GM12878 (cell line): ENCODE measurements around the gene SBF2. TPM values are rescaled to one million over a fixed set of nuclear protein-coding genes. Genes with fewer than 3 reads are reported as not detected.

Experiments
- ATAC-seq: fragments of 200-7000 bp; cut with Tn5 transposase; 3 replicates; pipeline ENCODE4 v1.9.1; 2020; ENCODE audit warnings: mild to moderate bottlenecking, moderate library complexity
- BruUV-seq: library from RNA; stranded (reverse); fragments of 400-500 nt; replicated peaks from 2 replicates; lab custom pipeline; 2021; lab: Mats Ljungman, UMichigan
- CTCF ChIA-PET: fragments of 300-600 bp; sonication (Branson Sonifier 250); formaldehyde crosslinking; extraction: SDS; loops from one replicate; lab custom pipeline; 2021; ENCODE audit warnings: inconsistent platforms; lab: Yijun Ruan, JAX
- POLR2A ChIA-PET: fragments of 350-600 bp; formaldehyde crosslinking; extraction: SDS; loops from one replicate; lab custom pipeline; 2021; ENCODE audit warnings: inconsistent platforms; lab: Charles Lee
- RAD21 ChIA-PET: fragments of 300-600 bp; sonication (Branson Sonifier 250); formaldehyde crosslinking; loops from one replicate; lab custom pipeline; 2023; ENCODE audit warnings: antibody characterized with exemption; ENCODE audit not compliant: unreplicated experiment; lab: Charles Lee
- SMC1A ChIA-PET: fragments of 300-600 bp; sonication (Branson Sonifier 250); formaldehyde crosslinking; loops from one replicate; lab custom pipeline; 2023; ENCODE audit not compliant: unreplicated experiment, uncharacterized antibody; lab: Charles Lee
- DNase-seq: peaks from one replicate; pipeline ENCODE4 v3.0.0-alpha.2; 2011; ENCODE audit warnings: low read depth, low spot score
- FAIRE-seq: peaks from 3 replicates; lab custom pipeline; 2011; peaks lifted over from hg19 to GRCh38; lab: Jason Lieb, UNC
- H2AFZ ChIP-seq: 2 replicates; pipeline ENCODE4 v1.6.0; 2011; ENCODE audit warnings: low read depth, low read length, control low read depth; ENCODE audit not compliant: control insufficient read depth
- H3K27ac ChIP-seq: 2 replicates; pipeline ENCODE4 v1.5.1; 2011; ENCODE audit warnings: control low read depth; ENCODE audit not compliant: control insufficient read depth, insufficient read depth
- H3K27me3 ChIP-seq, 2 experiments: replicated peaks in 1 of 2; 2 replicates each; pipeline versions ENCODE4 v1.6.0 to v1.6.1; 2011; ENCODE audit warnings: low read length in 1 of 2; ENCODE audit not compliant: control insufficient read depth in 2 of 2, insufficient read depth in 2 of 2
- H3K36me3 ChIP-seq, 2 experiments: 2 replicates each; pipeline ENCODE4 v1.5.1; 2011; ENCODE audit warnings: low read length in 1 of 2; ENCODE audit not compliant: control insufficient read depth in 2 of 2, insufficient read depth in 2 of 2
- H3K4me1 ChIP-seq: 2 replicates; pipeline ENCODE4 v1.6.1; 2011; ENCODE audit warnings: mild to moderate bottlenecking, low read length, moderate library complexity, mixed read lengths; ENCODE audit not compliant: control insufficient read depth, insufficient read depth
- H3K4me2 ChIP-seq: 2 replicates; pipeline ENCODE4 v1.6.0; 2011; ENCODE audit warnings: control low read depth; ENCODE audit not compliant: control insufficient read depth, insufficient read depth
- H3K4me3 ChIP-seq: fragments of 200-600 bp; sonication (generic); 2 replicates; pipeline ENCODE4 v1.5.1; 2016
- H3K79me2 ChIP-seq: 2 replicates; pipeline ENCODE4 v1.6.0; 2011; ENCODE audit warnings: low read length; ENCODE audit not compliant: control insufficient read depth, insufficient read depth
- H3K9ac ChIP-seq: 2 replicates; pipeline ENCODE4 v1.8.0; 2011; ENCODE audit warnings: low read length, control low read depth, mixed read lengths; ENCODE audit not compliant: control insufficient read depth, insufficient read depth
- H3K9me3 ChIP-seq: replicated peaks from 3 replicates; pipeline ENCODE4 v1.5.1; 2011; ENCODE audit warnings: mild to moderate bottlenecking, low read length; ENCODE audit not compliant: control insufficient read depth, insufficient read depth
- H4K20me1 ChIP-seq: 2 replicates; pipeline ENCODE4 v1.6.0; 2011; ENCODE audit not compliant: control insufficient read depth, insufficient read depth
- ATF3 ChIP-seq: IDR thresholded peaks from 2 replicates; pipeline ENCODE4 v1.6.1; 2011; ENCODE audit warnings: low read depth, mild to moderate bottlenecking, low read length, moderate library complexity, borderline replicate concordance; ENCODE audit errors: extremely low read depth
- BCL11A ChIP-seq: IDR thresholded peaks from 2 replicates; pipeline ENCODE4 v1.6.1; 2011; ENCODE audit warnings: low read depth, low read length
- CEBPB ChIP-seq, 2 experiments: fragments of 150-350 bp in 1 of 2; IDR thresholded peaks; 2 replicates each; pipeline ENCODE4 v1.6.1; 2012 to 2014; ENCODE audit warnings: low read depth in 2 of 2, low read length in 2 of 2, borderline replicate concordance in 1 of 2, inconsistent platforms in 1 of 2
- ESRRA ChIP-seq: IDR thresholded peaks from 2 replicates; pipeline ENCODE4 v1.6.1; 2012; ENCODE audit warnings: mild to moderate bottlenecking, low read length, improper control_type of control experiment
- FOXM1 ChIP-seq: IDR thresholded peaks from 2 replicates; pipeline ENCODE4 v1.6.1; 2012; ENCODE audit warnings: low read depth, mild to moderate bottlenecking, inconsistent platforms, low read length, moderate library complexity
- IRF4 ChIP-seq: IDR thresholded peaks from 2 replicates; pipeline ENCODE4 v1.6.1; 2011; ENCODE audit warnings: low read depth, low read length
- JUNB ChIP-seq: IDR thresholded peaks from 2 replicates; pipeline ENCODE4 v1.6.1; 2016; ENCODE audit warnings: antibody characterized with exemption, mild to moderate bottlenecking
- KLF5 ChIP-seq: fragments of 450-650 bp; IDR thresholded peaks from 2 replicates; pipeline ENCODE4 v1.6.1; 2014; ENCODE audit warnings: mild to moderate bottlenecking; ENCODE audit not compliant: partially characterized antibody
- MEF2A ChIP-seq: IDR thresholded peaks from 2 replicates; pipeline ENCODE4 v1.6.1; 2011; ENCODE audit warnings: low read depth, mild to moderate bottlenecking, low read length, moderate library complexity; ENCODE audit not compliant: insufficient read depth
- MYC ChIP-seq: IDR thresholded peaks from 2 replicates; pipeline ENCODE4 v1.6.1; 2011; ENCODE audit warnings: mild to moderate bottlenecking, low read length, moderate library complexity, inconsistent platforms; ENCODE audit not compliant: insufficient read depth, insufficient replicate concordance, insufficient read length, severe bottlenecking
- NRF1 ChIP-seq: conservative IDR thresholded peaks from 2 replicates; pipeline ENCODE4 v1.6.1; 2011; ENCODE audit warnings: mild to moderate bottlenecking, low read depth, low read length, improper control_type of control experiment
- RUNX3 ChIP-seq: IDR thresholded peaks from 2 replicates; pipeline ENCODE4 v1.6.1; 2012; ENCODE audit warnings: low read length, inconsistent platforms
- SIX5 ChIP-seq: IDR thresholded peaks from 2 replicates; pipeline ENCODE4 v1.6.1; 2011; ENCODE audit warnings: mild to moderate bottlenecking, low read depth, low read length, moderate library complexity; ENCODE audit not compliant: severe bottlenecking
- SP1 ChIP-seq: IDR thresholded peaks from one replicate; pipeline ENCODE4 v1.6.1; 2011; ENCODE audit warnings: low read depth, low read length
- SREBF1 ChIP-seq: IDR thresholded peaks from 2 replicates; pipeline ENCODE4 v1.6.1; 2012; ENCODE audit warnings: mild to moderate bottlenecking, low read length
- STAT1 ChIP-seq: fragments of 450-650 bp; conservative IDR thresholded peaks from 2 replicates; pipeline ENCODE4 v1.6.1; 2014; ENCODE audit warnings: antibody characterized with exemption, mild to moderate bottlenecking
- STAT3 ChIP-seq: IDR thresholded peaks from 2 replicates; pipeline ENCODE4 v1.6.1; 2011; ENCODE audit warnings: low read depth, low read length, improper control_type of control experiment
- TBL1XR1 ChIP-seq: IDR thresholded peaks from 2 replicates; pipeline ENCODE4 v1.6.1; 2012; ENCODE audit warnings: low read depth, low read length, improper control_type of control experiment
- ZBED1 ChIP-seq: IDR thresholded peaks from 2 replicates; pipeline ENCODE4 v1.6.1; 2016; ENCODE audit warnings: borderline replicate concordance
- WGBS: methylation state at CpG from one replicate; pipeline ENCODE4 v1.1.6; 2016; ENCODE audit warnings: low lambda C conversion rate; ENCODE audit not compliant: insufficient replicate concordance, insufficient coverage; ENCODE audit errors: missing lambda C conversion rate; 5-methylcytosine and 5-hydroxymethylcytosine counted together
- in situ Hi-C: fragments of 300-500 bp; cut with MboI; formaldehyde crosslinking; loops from 9 replicates; pipeline ENCODE4 v1.14.3; 2018; ENCODE audit warnings: mixed read lengths
- intact Hi-C: fragments of 100-400 bp; cut with micrococcal nuclease; formaldehyde crosslinking; loops from one replicate; pipeline ENCODE4 v1.14.2; 2022; ENCODE audit not compliant: unreplicated experiment
- polyA plus RNA-seq, 11 experiments: library from polyadenylated mRNA; depleted of rRNA in 4 of 11; unstranded in 6 of 11; stranded (reverse) in 5 of 11; fragments of >200 nt; fragmentation: Nextera tagmentation in 4 of 11; fragmentation: Illumina TruSeq in 1 of 11; extraction: Ambion mirVana in 4 of 11; extraction: Trizol in 1 of 11; gene quantifications; 1 replicate in 1 of 11; 2 replicates in 10 of 11; pipeline versions ENCODE4 v1.2.1 to v1.2.3, GENCODE V29; 2011 to 2016; ENCODE audit warnings: inconsistent platforms in 2 of 11, missing spikeins in 2 of 11, low read depth in 1 of 11
- total RNA-seq, 4 experiments: library from RNA; depleted of rRNA in 3 of 4; stranded (reverse); fragments of >200 nt in 3 of 4; fragmentation: Illumina TruSeq in 1 of 4; extraction: Trizol in 1 of 4; gene quantifications; 2 replicates each; pipeline versions ENCODE4 v1.2.1 to v1.2.3, GENCODE V29; 2013 to 2021

The SBF2 gene
- total and polyA plus RNA-seq, 10 of the 15 experiments (the other 5 are each of a cell fraction or from before 2014, with no cell fraction given) = 0.24 to 2.3 (median 1.1) TPM

DNA sequence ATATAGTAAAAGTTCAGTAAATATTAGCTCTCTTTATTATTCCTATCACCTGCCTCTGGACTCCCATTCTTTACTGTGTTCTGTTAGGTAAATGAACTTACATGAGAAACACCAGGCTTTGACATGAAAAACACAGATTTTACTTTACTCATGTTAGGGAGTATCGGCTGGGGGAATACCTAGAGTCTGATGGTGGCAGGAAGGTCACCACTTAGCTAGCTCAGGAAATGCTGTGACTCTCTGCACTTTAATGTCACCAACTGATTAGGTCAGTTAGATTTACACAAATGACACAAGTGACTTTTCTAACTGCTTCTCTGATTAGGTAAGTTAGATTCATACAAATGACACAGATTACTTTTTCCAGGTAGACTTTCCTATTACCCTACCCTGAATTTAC is 405.1 kb downstream of the SBF2 start:
- no TSS peak for BruUV-seq
- Histone ChIP-seq H3K36me3 (no peaks in the 10 kb centered on the region), H3K79me2 (no peaks in the 10 kb centered on the region), H3K4me2 (no peak overlapping the region), H3K9ac (no peak overlapping the region), H4K20me1 (no peaks in the 10 kb centered on the region), H3K4me1 (no peaks in the 10 kb centered on the region), H2AFZ (no peak overlapping the region), H3K4me3 (no peak overlapping the region), H3K27me3 (no peaks in the 10 kb centered on the region), H3K27ac (no peak overlapping the region), H3K9me3 (no peaks in the 10 kb centered on the region)
- TF ChIP-seq SIX5 (no peak), CEBPB (IDR thresholded peaks at IDR 0.05; ENCODE audit: borderline replicate concordance in 1 of 2, low read depth in 2 of 2, low read length in 2 of 2) (no peak), KLF5 (no peak)
- FAIRE-seq = no peak
- no peak for DNase-seq
- CTCF ChIA-PET = no interaction called here
- RAD21 ChIA-PET = no interaction called here
- in situ Hi-C loops (no loop called here), intact Hi-C loops (no loop called here)
- SMC1A ChIA-PET = no interaction called here
- ATAC-seq = no peak
- WGBS = 88% methylated on average over 1 of the region's 1 CpG
- POLR2A ChIA-PET = no interaction called here

DNA sequence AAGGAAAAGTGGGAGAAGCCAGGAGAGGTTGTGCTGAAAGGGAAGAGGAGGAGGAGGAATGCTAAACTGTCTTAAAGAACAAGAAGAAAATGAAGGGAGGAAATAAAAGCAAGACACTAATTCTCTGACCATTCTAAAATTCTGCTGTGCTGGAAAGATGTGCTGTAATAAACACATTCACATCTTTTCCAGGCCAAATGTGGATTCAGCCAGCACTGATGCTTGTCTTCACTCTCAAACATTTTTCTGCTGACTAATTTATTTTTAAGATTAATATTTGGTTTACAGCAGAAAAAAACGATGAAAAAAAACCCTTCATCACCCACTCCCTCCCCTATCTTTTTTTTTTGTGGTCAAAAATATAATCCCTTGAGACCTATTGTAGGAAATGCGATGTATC is 406.5 kb downstream of the SBF2 start:
- intact Hi-C loops = no loop called here
- no peaks in the 10 kb centered on the region for H3K4me1 ChIP-seq
- no peak overlapping the region for H3K4me2 ChIP-seq
- H3K9me3 ChIP-seq = no peaks in the 10 kb centered on the region
- no peak overlapping the region for H3K4me3 ChIP-seq
- ATAC-seq (no peak), FAIRE-seq (no peak), DNase-seq (no peak)
- ChIA-PET POLR2A (no interaction called here), RAD21 (no interaction called here), SMC1A (no interaction called here), CTCF (no interaction called here)
- H3K27me3 ChIP-seq = no peaks in the 10 kb centered on the region
- in situ Hi-C loops = no loop called here
- 35% methylated on average over 2 of the region's 2 CpGs for WGBS
- no peak overlapping the region for H3K27ac ChIP-seq
- H3K79me2 ChIP-seq = no peaks in the 10 kb centered on the region
- no TSS peak for BruUV-seq
- H3K9ac ChIP-seq = no peak overlapping the region
- no peaks in the 10 kb centered on the region for H4K20me1 ChIP-seq
- H2AFZ ChIP-seq = no peak overlapping the region
- no peaks in the 10 kb centered on the region for H3K36me3 ChIP-seq
- TF ChIP-seq MYC (no peak), FOXM1 (no peak), BCL11A (no peak), ZBED1 (no peak), RUNX3 (no peak), ATF3 (no peak), JUNB (no peak), STAT1 (no peak), STAT3 (no peak), IRF4 (no peak), ESRRA (no peak), SREBF1 (no peak), TBL1XR1 (no peak), NRF1 (no peak), MEF2A (no peak), SP1 (no peak)
